Measurements from ENCODE around the gene GHRH. TPM values are rescaled to one million over a fixed set of nuclear protein-coding genes. Genes with fewer than 3 reads are reported as not detected.

The GHRH gene
- total RNA-seq, 1 experiment from 2014 or later, result 0.74 TPM

- TF ChIP-seq ATF2 (CRISPR knock-in tag; IDR thresholded peaks at IDR 0.05; ENCODE audit: borderline replicate concordance, low read depth) (no peak), ZSCAN18 (CRISPR knock-in tag; IDR thresholded peaks at IDR 0.05) (no peak), ERG (CRISPR knock-in tag; IDR thresholded peaks at IDR 0.05) (no peak), ZNF416 (CRISPR knock-in tag; IDR thresholded peaks at IDR 0.05) (no peak), ZNF671 (CRISPR knock-in tag; IDR thresholded peaks at IDR 0.05) (no peak), NFYB (CRISPR knock-in tag; conservative IDR thresholded peaks at IDR 0.05; ENCODE audit: low read depth) (no peak)
These were observed 29.5 kb downstream of the GHRH start (continued) for GRCh38 chr20:37231947-37232630.

GRCh38 chr20:37230200-37230599 lies 31.4 kb downstream of the GHRH start:
- Mint-ChIP-seq H3K36me3 (peaks cover 87% of the 10 kb centered on the region), H3K4me1 (peaks cover 47% of the 10 kb centered on the region), H3K9me3 (no peaks in the 10 kb centered on the region), H3K27ac (peak overlapping the region; percentile 89), H3K27me3 (ENCODE audit: low read depth) (no peaks in the 10 kb centered on the region), H3K4me3 (no peak overlapping the region; the same call in 1 of the 2 replicates)
- TF ChIP-seq OVOL2 (CRISPR knock-in tag; IDR thresholded peaks at IDR 0.05; ENCODE audit: borderline replicate concordance), result no peak
- no peak for TF ChIP-seq FOXP1 (CRISPR knock-in tag; IDR thresholded peaks at IDR 0.05; ENCODE audit: borderline replicate concordance)
- TF ChIP-seq GABPB1 (CRISPR knock-in tag; IDR thresholded peaks at IDR 0.05), result no peak
- TF ChIP-seq SP1 (CRISPR knock-in tag; conservative IDR thresholded peaks at IDR 0.05), result no peak
- no peak for TF ChIP-seq KAT7 (CRISPR knock-in tag; IDR thresholded peaks at IDR 0.05; ENCODE audit: borderline replicate concordance)
- no peak for TF ChIP-seq E2F5 (CRISPR knock-in tag; IDR thresholded peaks at IDR 0.05)
- TF ChIP-seq MYBL2 (CRISPR knock-in tag; IDR thresholded peaks at IDR 0.05), result no peak
- no peak for TF ChIP-seq HMGA2 (CRISPR knock-in tag; IDR thresholded peaks at IDR 0.05)
- TF ChIP-seq SOX15 (CRISPR knock-in tag; IDR thresholded peaks at IDR 0.05), result no peak
- no peak for TF ChIP-seq ZNF532 (CRISPR knock-in tag; IDR thresholded peaks at IDR 0.05; ENCODE audit: borderline replicate concordance)
- TF ChIP-seq MLX (CRISPR knock-in tag; IDR thresholded peaks at IDR 0.05), result no peak
- TF ChIP-seq USF1 (CRISPR knock-in tag; IDR thresholded peaks at IDR 0.05), result no peak
- POLR2A ChIA-PET, result interaction anchor here (1.0 to 2.5 kb wide), 2 partner anchors 37 to 51 kb away, joined by 3 to 9 read pairs; partner anchors contain the start of genes MROH8 and RPN2
- ATAC-seq (no peak), DNase-seq (ENCODE audit: low spot score) (no peak)
- CTCF ChIA-PET, result interaction anchor here (0.6 to 2.7 kb wide), 5 partner anchors 13 to 246 kb away, joined by 3 to 23 read pairs (median 4); no protein-coding TSS in a partner anchor
